H1 (cell line): ENCODE data around the gene NR4A2. TPM values are rescaled to one million over a fixed set of nuclear protein-coding genes. Genes with fewer than 3 reads are reported as not detected.

ENCODE experiments used
- CTCF ChIA-PET: fragments of 300-600 bp; sonication (Branson Sonifier 250); formaldehyde crosslinking; loops from one replicate; lab custom pipeline; 2021; ENCODE audit not compliant: partially characterized antibody; lab: Charles Lee
- POLR2A ChIA-PET: fragments of 300-600 bp; sonication (Branson Sonifier 250); formaldehyde crosslinking; loops from one replicate; lab custom pipeline; 2021; ENCODE audit warnings: inconsistent platforms; ENCODE audit not compliant: partially characterized antibody; lab: Charles Lee
- DNase-seq, 2 experiments: peaks; one replicate each; pipeline versions ENCODE4 v3.0.0 to v3.0.0-alpha.2; 2010 to 2022; ENCODE audit warnings: low spot score in 2 of 2, low read depth in 1 of 2, mixed read lengths in 1 of 2
- FAIRE-seq: peaks from 2 replicates; lab custom pipeline; 2011; peaks lifted over from hg19 to GRCh38; lab: Jason Lieb, UNC
- H2AFZ ChIP-seq: 2 replicates; pipeline ENCODE4 v1.8.1; 2012; ENCODE audit warnings: low read length, inconsistent platforms
- H2AK5ac ChIP-seq: 2 replicates; pipeline ENCODE4 v1.6.1; 2013; ENCODE audit warnings: low read depth, low read length
- H2BK120ac ChIP-seq: replicated peaks from 2 replicates; pipeline ENCODE3; 2013; ENCODE audit warnings: low read depth, low read length, inconsistent platforms
- H2BK12ac ChIP-seq: 2 replicates; pipeline ENCODE4 v1.6.1; 2013; ENCODE audit warnings: low read depth, low read length
- H2BK15ac ChIP-seq: 2 replicates; pipeline ENCODE4 v1.6.1; 2013; ENCODE audit warnings: low read length
- H2BK20ac ChIP-seq: 2 replicates; pipeline ENCODE4 v1.6.1; 2013; ENCODE audit warnings: low read length
- H2BK5ac ChIP-seq: 2 replicates; pipeline ENCODE4 v1.6.1; 2013; ENCODE audit warnings: low read depth, low read length
- H3K14ac ChIP-seq: 2 replicates; pipeline ENCODE4 v1.6.1; 2013; ENCODE audit warnings: inconsistent platforms; ENCODE audit not compliant: insufficient read length
- H3K18ac ChIP-seq: 2 replicates; pipeline ENCODE4 v1.6.1; 2013; ENCODE audit warnings: low read length; ENCODE audit errors: extremely low read depth
- H3K23ac ChIP-seq: 2 replicates; pipeline ENCODE4 v1.6.1; 2013; ENCODE audit warnings: inconsistent platforms; ENCODE audit not compliant: insufficient read length
- H3K23me2 ChIP-seq: 2 replicates; pipeline ENCODE4 v1.6.1; 2013; ENCODE audit warnings: low read depth, low read length
- H3K27ac ChIP-seq: 2 replicates; pipeline ENCODE4 v1.6.1; 2011; ENCODE audit warnings: low read depth, low read length, inconsistent platforms
- H3K27me3 ChIP-seq, 4 experiments: replicated peaks in 1 of 4; 1 replicate in 1 of 4; 2 replicates in 3 of 4; pipeline versions ENCODE4 v1.6.1 to v1.8.1; 2011 to 2013; ENCODE audit warnings: low read length in 3 of 4, mild to moderate bottlenecking in 3 of 4, inconsistent platforms in 2 of 4, mixed read lengths in 2 of 4, moderate library complexity in 1 of 4; ENCODE audit not compliant: control insufficient read depth in 3 of 4, insufficient read depth in 3 of 4; ENCODE audit errors: extremely low read depth in 1 of 4
- H3K36me3 ChIP-seq, 4 experiments: 2 replicates each; pipeline versions ENCODE4 v1.6.1 to v1.8.1; 2011 to 2013; ENCODE audit warnings: mild to moderate bottlenecking in 4 of 4, low read length in 3 of 4, moderate library complexity in 2 of 4, control low read depth in 1 of 4, inconsistent platforms in 1 of 4; ENCODE audit not compliant: insufficient read depth in 4 of 4, control insufficient read depth in 2 of 4
- H3K4ac ChIP-seq: replicated peaks from 2 replicates; pipeline ENCODE3; 2013; ENCODE audit warnings: low read length, low read depth, mixed read lengths, inconsistent platforms; ENCODE audit not compliant: insufficient read length
- H3K4me1 ChIP-seq, 4 experiments: replicated peaks in 1 of 4; 1 replicate in 1 of 4; 2 replicates in 3 of 4; pipeline versions ENCODE4 v1.6.1 to v1.8.1; 2011 to 2013; ENCODE audit warnings: low read length in 3 of 4, inconsistent platforms in 2 of 4, mixed read lengths in 1 of 4; ENCODE audit not compliant: insufficient read depth in 4 of 4, control insufficient read depth in 3 of 4
- H3K4me2 ChIP-seq, 2 experiments: 2 replicates each; pipeline versions ENCODE4 v1.6.1 to v1.8.1; 2011 to 2013; ENCODE audit warnings: low read depth in 2 of 2, low read length in 2 of 2, control low read depth in 1 of 2, inconsistent platforms in 1 of 2, mild to moderate bottlenecking in 1 of 2; ENCODE audit not compliant: insufficient read depth in 1 of 2
- H3K4me3 ChIP-seq, 4 experiments: fragments of 200-600, 300-600 bp in 1 of 4; sonication (generic), shearing (Covaris generic), sonication (Bioruptor Twin) in 1 of 4; 2 replicates each; pipeline versions ENCODE4 v1.5.1 to v1.8.1; 2011 to 2016; ENCODE audit warnings: low read length in 4 of 4, low read depth in 3 of 4, control low read depth in 2 of 4, inconsistent platforms in 2 of 4, mild to moderate bottlenecking in 2 of 4, mixed read lengths in 1 of 4, moderate library complexity in 1 of 4; ENCODE audit not compliant: insufficient read depth in 2 of 4; ENCODE audit errors: extremely low read depth in 1 of 4
- H3K56ac ChIP-seq: replicated peaks from 2 replicates; pipeline ENCODE3; 2013; ENCODE audit warnings: low read depth, mild to moderate bottlenecking, mixed read lengths, low read length, inconsistent platforms; ENCODE audit not compliant: insufficient read length
- H3K79me1 ChIP-seq: 2 replicates; pipeline ENCODE4 v1.6.1; 2013; ENCODE audit warnings: low read depth, low read length, control low read depth
- H3K79me2 ChIP-seq, 2 experiments: 2 replicates each; pipeline versions ENCODE4 v1.6.1 to v1.8.1; 2012 to 2013; ENCODE audit warnings: low read length in 2 of 2, mild to moderate bottlenecking in 2 of 2, inconsistent platforms in 1 of 2; ENCODE audit not compliant: insufficient read depth in 2 of 2, control insufficient read depth in 1 of 2
- H3K9ac ChIP-seq, 4 experiments: replicated peaks in 1 of 4; 1 replicate in 1 of 4; 2 replicates in 3 of 4; pipeline versions ENCODE4 v1.6.1 to v1.8.1; 2011 to 2013; ENCODE audit warnings: low read depth in 3 of 4, low read length in 3 of 4, control low read depth in 2 of 4, mild to moderate bottlenecking in 2 of 4, moderate library complexity in 2 of 4, inconsistent platforms in 1 of 4; ENCODE audit errors: extremely low read depth in 1 of 4
- H3K9me3 ChIP-seq, 2 experiments: 2 replicates each; pipeline versions ENCODE4 v1.6.1 to v1.8.1; 2012 to 2013; ENCODE audit warnings: mild to moderate bottlenecking in 2 of 2, moderate library complexity in 2 of 2, control low read depth in 1 of 2, inconsistent platforms in 1 of 2, low read depth in 1 of 2, low read length in 1 of 2, mixed read lengths in 1 of 2; ENCODE audit not compliant: insufficient read depth in 2 of 2
- H4K20me1 ChIP-seq, 2 experiments: replicated peaks in 1 of 2; 2 replicates each; pipeline versions ENCODE3 to v1.8.1; 2011 to 2013; ENCODE audit warnings: inconsistent platforms in 2 of 2, low read length in 2 of 2, mild to moderate bottlenecking in 1 of 2; ENCODE audit not compliant: insufficient read depth in 2 of 2, control insufficient read depth in 1 of 2
- H4K5ac ChIP-seq: 2 replicates; pipeline ENCODE4 v1.6.1; 2013; ENCODE audit warnings: low read length, low read depth, mixed read lengths, inconsistent platforms; ENCODE audit not compliant: insufficient read length
- H4K8ac ChIP-seq: 2 replicates; pipeline ENCODE4 v1.8.0; 2013; ENCODE audit warnings: mild to moderate bottlenecking, moderate library complexity, low read length, inconsistent platforms; ENCODE audit not compliant: insufficient read depth; ENCODE audit errors: extremely low read depth
- H4K91ac ChIP-seq: replicated peaks from 2 replicates; pipeline ENCODE3; 2013; ENCODE audit warnings: low read length, mixed read lengths, inconsistent platforms; ENCODE audit not compliant: insufficient read length
- NANOG ChIP-seq: IDR thresholded peaks from 2 replicates; pipeline ENCODE4 v1.6.1; 2011; ENCODE audit warnings: low read length, low read depth, mild to moderate bottlenecking, inconsistent platforms; ENCODE audit not compliant: insufficient read depth, poor library complexity, severe bottlenecking
- WGBS, 2 experiments: shearing (Covaris generic) in 1 of 2; methylation state at CpG; one replicate each; pipeline versions ENCODE4 v1.1.6 to v1.1.7; 2013 to 2015; ENCODE audit warnings: low lambda C conversion rate in 2 of 2, mixed read lengths in 2 of 2, inconsistent platforms in 1 of 2, low coverage in 1 of 2, missing lambda C conversion rate in 1 of 2; ENCODE audit not compliant: insufficient replicate concordance in 2 of 2, insufficient coverage in 1 of 2, insufficient read length in 1 of 2; ENCODE audit errors: extremely low coverage in 1 of 2, missing lambda C conversion rate in 1 of 2; 5-methylcytosine and 5-hydroxymethylcytosine counted together
- polyA plus RNA-seq, 7 experiments: library from polyadenylated mRNA; depleted of rRNA in 3 of 7; stranded (reverse) in 5 of 7; unstranded in 2 of 7; fragments of >200 nt in 5 of 7; fragments of 200-250 nt in 2 of 7; gene quantifications; 1 replicate in 5 of 7; 2 replicates in 1 of 7; 4 replicates in 1 of 7; pipeline versions ENCODE4 v1.2.1 to v1.2.3, GENCODE V29; 2011 to 2013; ENCODE audit warnings: missing spikeins in 2 of 7, mixed read lengths in 2 of 7
- total RNA-seq: library from RNA; stranded (reverse); fragmentation: NEBNext Ultra II Directional; extraction: Animal tissue kit (Norgen Biotek cat#: 25700); gene quantifications from 2 replicates; pipeline ENCODE4 v1.2.1, GENCODE V29; 2021
- TF ChIP-seq, protein P1 (sequence below): IDR thresholded peaks from 2 replicates; pipeline ENCODE4 v1.6.1; 2012; ENCODE audit warnings: inconsistent platforms
- TF ChIP-seq, protein P2 (sequence below): IDR thresholded peaks from 2 replicates; pipeline ENCODE4 v1.6.1; 2012; ENCODE audit warnings: inconsistent platforms

Gene NR4A2
- total and polyA plus RNA-seq, 2 of the 8 experiments (the other 6 are each of a cell fraction or from before 2014, with no cell fraction given) = 0.15 to 1.7 TPM

DNA sequence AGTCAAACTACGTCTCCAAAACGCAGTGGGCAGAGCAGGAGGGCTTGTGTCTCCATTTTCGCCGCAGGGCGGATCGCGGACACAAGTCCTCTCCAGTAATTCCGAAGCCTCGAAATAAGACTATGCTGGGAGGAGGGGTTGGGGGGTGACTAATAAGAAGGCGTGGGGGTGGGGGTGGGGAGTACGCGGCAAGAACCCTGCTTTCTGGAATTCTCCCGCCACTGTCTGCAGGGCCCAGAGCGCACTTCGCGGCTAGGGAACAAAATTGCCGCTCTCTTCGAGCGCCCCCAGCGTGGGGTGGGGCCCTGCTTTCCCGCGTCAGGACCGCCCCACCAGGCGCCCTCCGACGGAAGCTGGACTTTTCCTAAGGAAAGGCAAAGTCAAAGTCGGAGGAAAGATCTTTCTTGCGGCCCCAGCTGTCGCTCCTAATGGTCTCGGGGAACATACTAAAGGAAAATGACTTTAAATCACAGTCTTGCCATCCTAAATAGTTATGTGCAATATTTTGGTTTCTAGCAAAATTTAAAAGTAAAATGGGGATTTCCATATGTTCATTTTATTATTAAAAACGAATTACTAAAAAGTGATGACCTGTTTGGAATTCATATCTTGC is 11.9 kb downstream of the NR4A2 start:
- Histone ChIP-seq H3K14ac (no peak overlapping the region), H3K18ac (peak overlapping the region; percentile 26; the same call in 1 of the 2 replicates), H3K9ac (peak overlapping the region in 1 of 4 experiments; percentile 5; a peak in 1 of 7 replicates), H3K23ac (no peak overlapping the region), H2BK12ac (0 out of 2 replicates have a peak overlapping the region, but pooled peaks have one; percentile 93), H2BK120ac (no peak overlapping the region), H3K4me2 (peak overlapping the region; percentile 65 to 92), H3K27ac (no peak overlapping the region)
- no peak for TF ChIP-seq NANOG
- TF ChIP-seq, protein P1, sequence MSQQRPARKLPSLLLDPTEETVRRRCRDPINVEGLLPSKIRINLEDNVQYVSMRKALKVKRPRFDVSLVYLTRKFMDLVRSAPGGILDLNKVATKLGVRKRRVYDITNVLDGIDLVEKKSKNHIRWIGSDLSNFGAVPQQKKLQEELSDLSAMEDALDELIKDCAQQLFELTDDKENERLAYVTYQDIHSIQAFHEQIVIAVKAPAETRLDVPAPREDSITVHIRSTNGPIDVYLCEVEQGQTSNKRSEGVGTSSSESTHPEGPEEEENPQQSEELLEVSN = peak; percentile 88
- TF ChIP-seq, protein P2, sequence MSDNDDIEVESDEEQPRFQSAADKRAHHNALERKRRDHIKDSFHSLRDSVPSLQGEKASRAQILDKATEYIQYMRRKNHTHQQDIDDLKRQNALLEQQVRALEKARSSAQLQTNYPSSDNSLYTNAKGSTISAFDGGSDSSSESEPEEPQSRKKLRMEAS = peak; percentile 59; the same call in 1 of the 2 replicates
- TF ChIP-seq, all 59 proteins: peak for 2
- Histone ChIP-seq H2AFZ (peak overlapping the region; percentile 83), H3K4ac (no peak overlapping the region), H3K79me1 (no peaks in the 10 kb centered on the region), H4K20me1 (peaks cover 5 to 7% of the 10 kb centered on the region in 2 experiments), H3K4me1 (peaks cover 2 to 13% (median 10%) of the 10 kb centered on the region in 4 experiments; a peak in 6 of 7 replicates), H2BK5ac (no peak overlapping the region), H3K23me2 (peaks cover 12% of the 10 kb centered on the region; the same call in 1 of the 2 replicates), H4K8ac (peak overlapping the region; percentile 36; the same call in 1 of the 2 replicates), H4K5ac (no peak overlapping the region), H4K91ac (no peak overlapping the region), H3K4me3 (peak overlapping the region; percentile 27 to 61 (median 40); a peak in 7 of 8 replicates), H3K27me3 (peaks cover 47 to 77% (median 68%) of the 10 kb centered on the region in 4 experiments), H3K79me2 (no peaks in the 10 kb centered on the region), H2BK20ac (no peak overlapping the region), H3K56ac (no peak overlapping the region), H2AK5ac (no peak overlapping the region), H2BK15ac (no peak overlapping the region), H3K9me3 (no peaks in the 10 kb centered on the region), H3K36me3 (no peaks in the 10 kb centered on the region)
- ChIA-PET CTCF (interaction anchor here (1.0 to 2.3 kb wide), 3 partner anchors 10 to 26 kb away, joined by 3 to 17 read pairs (median 9); no protein-coding TSS in a partner anchor), POLR2A (interaction anchor here (1.2 to 2.6 kb wide), 3 partner anchors 9 to 117 kb away, joined by 3 to 15 read pairs (median 7); no protein-coding TSS in a partner anchor)
- DNase-seq (peak in 1 of 2 experiments; percentile 78), FAIRE-seq (no peak)
- 2% methylated on average over 30 of the region's 31 CpGs; no CpG with 5 or more reads in 1 of the 2 experiments for WGBS, 2 experiments
